HUES64 (cell line): ENCODE results near the gene PTGIS.

Experiments used
- H3K27ac ChIP-seq: 2 replicates; pipeline ENCODE4 v1.7.0; 2013; ENCODE audit warnings: low read depth, low read length, inconsistent platforms
- H3K27me3 ChIP-seq: 2 replicates; pipeline ENCODE4 v1.6.1; 2013; ENCODE audit warnings: mild to moderate bottlenecking, low read length; ENCODE audit not compliant: insufficient read depth
- H3K36me3 ChIP-seq: 2 replicates; pipeline ENCODE4 v1.6.1; 2013; ENCODE audit warnings: mild to moderate bottlenecking, low read length; ENCODE audit not compliant: insufficient read depth
- H3K4me1 ChIP-seq: 2 replicates; pipeline ENCODE4 v1.6.1; 2013; ENCODE audit warnings: mild to moderate bottlenecking, low read length, moderate library complexity; ENCODE audit not compliant: insufficient read depth
- H3K4me3 ChIP-seq: 2 replicates; pipeline ENCODE4 v1.5.1; 2013; ENCODE audit warnings: mild to moderate bottlenecking, low read length, moderate library complexity
- H3K9ac ChIP-seq: 2 replicates; pipeline ENCODE4 v1.6.1; 2013; ENCODE audit warnings: mild to moderate bottlenecking, low read depth, low read length
- H3K9me3 ChIP-seq: 2 replicates; pipeline ENCODE4 v1.6.1; 2013; ENCODE audit warnings: low read depth, low read length; ENCODE audit not compliant: insufficient read depth
- WGBS: fragments of 150-250, 120-280 bp; methylation state at CpG from one replicate; pipeline ENCODE4 v1.1.7; 2013; ENCODE audit warnings: missing lambda C conversion rate; 5-methylcytosine and 5-hydroxymethylcytosine counted together

Gene PTGIS

GRCh38 chr20:49471397-49471796 lies 96.5 kb downstream of the PTGIS start:
- WGBS: 96% methylated on average over 4 of the region's 5 CpGs
- Histone ChIP-seq H3K4me1 (no peaks in the 10 kb centered on the region), H3K27me3 (no peaks in the 10 kb centered on the region), H3K4me3 (no peak overlapping the region), H3K36me3 (no peaks in the 10 kb centered on the region), H3K9me3 (no peaks in the 10 kb centered on the region), H3K27ac (no peak overlapping the region), H3K9ac (no peak overlapping the region)

GRCh38 chr20:49470922-49471321 lies 97.0 kb downstream of the PTGIS start:
- Histone ChIP-seq H3K27me3 (no peaks in the 10 kb centered on the region), H3K36me3 (no peaks in the 10 kb centered on the region), H3K4me3 (no peak overlapping the region), H3K4me1 (no peaks in the 10 kb centered on the region), H3K27ac (no peak overlapping the region), H3K9me3 (no peaks in the 10 kb centered on the region), H3K9ac (no peak overlapping the region)
- WGBS: 88% methylated on average over 6 of the region's 6 CpGs

- H3K4me1 ChIP-seq: no peaks in the 10 kb centered on the region
- H3K4me3 ChIP-seq: no peak overlapping the region
- 93% methylated on average over 6 of the region's 6 CpGs for WGBS
- no peaks in the 10 kb centered on the region for H3K27me3 ChIP-seq
- H3K9me3 ChIP-seq: no peaks in the 10 kb centered on the region
- no peak overlapping the region for H3K9ac ChIP-seq
- H3K36me3 ChIP-seq: no peaks in the 10 kb centered on the region
- H3K27ac ChIP-seq: no peak overlapping the region
These were observed 98.9 kb downstream of the PTGIS start for GRCh38 chr20:49469060-49469459.

GRCh38 chr20:49468412-49468811 lies 99.5 kb downstream of the PTGIS start:
- Histone ChIP-seq H3K4me1 (no peaks in the 10 kb centered on the region), H3K27me3 (no peaks in the 10 kb centered on the region), H3K9me3 (no peaks in the 10 kb centered on the region), H3K36me3 (no peaks in the 10 kb centered on the region), H3K4me3 (no peak overlapping the region), H3K27ac (no peak overlapping the region), H3K9ac (no peak overlapping the region)
- 90% methylated on average over 7 of the region's 7 CpGs for WGBS

GRCh38 chr20:49466114-49466912 lies 101.6 kb downstream of the PTGIS start:
- H3K9ac ChIP-seq: no peak overlapping the region
- H3K27ac ChIP-seq: no peak overlapping the region
- no peaks in the 10 kb centered on the region for H3K27me3 ChIP-seq
- H3K9me3 ChIP-seq: no peaks in the 10 kb centered on the region
- WGBS: 90% methylated on average over 7 of the region's 8 CpGs
- no peaks in the 10 kb centered on the region for H3K36me3 ChIP-seq
- no peak overlapping the region for H3K4me3 ChIP-seq
- no peaks in the 10 kb centered on the region for H3K4me1 ChIP-seq

GRCh38 chr20:49464556-49464955 lies 103.4 kb downstream of the PTGIS start:
- Histone ChIP-seq H3K36me3 (no peaks in the 10 kb centered on the region), H3K9me3 (no peaks in the 10 kb centered on the region), H3K4me1 (no peaks in the 10 kb centered on the region), H3K9ac (no peak overlapping the region), H3K4me3 (no peak overlapping the region), H3K27me3 (no peaks in the 10 kb centered on the region), H3K27ac (no peak overlapping the region)
- WGBS: 81% methylated on average over 7 of the region's 7 CpGs

- WGBS: 91% methylated on average over 6 of the region's 6 CpGs
These were observed 105.3 kb downstream of the PTGIS start for GRCh38 chr20:49462626-49463025.

GRCh38 chr20:49461894-49462620 lies 105.9 kb downstream of the PTGIS start:
- Histone ChIP-seq H3K9ac (no peak overlapping the region), H3K4me1 (no peaks in the 10 kb centered on the region), H3K36me3 (no peaks in the 10 kb centered on the region), H3K27me3 (no peaks in the 10 kb centered on the region), H3K27ac (no peak overlapping the region), H3K9me3 (no peaks in the 10 kb centered on the region), H3K4me3 (no peak overlapping the region)
- 94% methylated on average over 8 of the region's 9 CpGs for WGBS

More at GRCh38 chr20:49462626-49463025, 105.3 kb downstream of the PTGIS start:
- no peak overlapping the region for H3K27ac ChIP-seq
- H3K9me3 ChIP-seq: no peaks in the 10 kb centered on the region
- H3K4me3 ChIP-seq: no peak overlapping the region
- no peaks in the 10 kb centered on the region for H3K36me3 ChIP-seq
- no peaks in the 10 kb centered on the region for H3K27me3 ChIP-seq
- no peaks in the 10 kb centered on the region for H3K4me1 ChIP-seq
- H3K9ac ChIP-seq: no peak overlapping the region

GRCh38 chr20:49460916-49461315 lies 107.0 kb downstream of the PTGIS start:
- 92% methylated on average over 5 of the region's 5 CpGs for WGBS
- Histone ChIP-seq H3K4me1 (no peaks in the 10 kb centered on the region), H3K27me3 (peaks cover 2% of the 10 kb centered on the region; the same call in 1 of the 2 replicates), H3K36me3 (no peaks in the 10 kb centered on the region), H3K27ac (no peak overlapping the region), H3K9ac (no peak overlapping the region), H3K4me3 (no peak overlapping the region), H3K9me3 (no peaks in the 10 kb centered on the region)

GRCh38 chr20:49460131-49460530 lies 107.8 kb downstream of the PTGIS start:
- Histone ChIP-seq H3K27ac (no peak overlapping the region), H3K4me1 (no peaks in the 10 kb centered on the region), H3K36me3 (no peaks in the 10 kb centered on the region), H3K9ac (no peak overlapping the region), H3K4me3 (no peak overlapping the region), H3K9me3 (no peaks in the 10 kb centered on the region), H3K27me3 (peaks cover 2% of the 10 kb centered on the region; the same call in 1 of the 2 replicates)
- 95% methylated on average over 6 of the region's 6 CpGs for WGBS

GRCh38 chr20:49459684-49460083 lies 108.3 kb downstream of the PTGIS start:
- Histone ChIP-seq H3K27me3 (peaks cover 2% of the 10 kb centered on the region; the same call in 1 of the 2 replicates), H3K27ac (no peak overlapping the region), H3K36me3 (no peaks in the 10 kb centered on the region), H3K4me3 (no peak overlapping the region), H3K9ac (no peak overlapping the region), H3K4me1 (no peaks in the 10 kb centered on the region), H3K9me3 (no peaks in the 10 kb centered on the region)
- WGBS: 91% methylated on average over 6 of the region's 6 CpGs
